Sigmoid colon (tissue), 4 donors: Measurements from ENCODE around the gene YWHAB.

Source experiments
- POLR2A ChIP-seq, 2 donors: fragments of 450-650 bp; IDR thresholded peaks; one replicate each; pipeline ENCODE4 v1.6.1; 2016; ENCODE audit warnings: antibody characterized with exemption in 2 of 2, mild to moderate bottlenecking in 2 of 2, moderate library complexity in 2 of 2
- POLR2AphosphoS5 ChIP-seq, 4 donors: sonication (generic); formaldehyde crosslinking; IDR thresholded peaks; one replicate each; pipeline ENCODE4 v1.6.1; 2017; ENCODE audit warnings: antibody characterized with exemption in 4 of 4
- TF ChIP-seq, protein P1 (sequence below), 4 experiments: fragments of 450-650 bp in 3 of 4; fragments of 200-600 bp in 1 of 4; IDR thresholded peaks; one replicate each; pipeline ENCODE4 v1.5.1; 2016 to 2019; ENCODE audit warnings: antibody characterized with exemption in 4 of 4, mild to moderate bottlenecking in 3 of 4, moderate library complexity in 2 of 4

DNA sequence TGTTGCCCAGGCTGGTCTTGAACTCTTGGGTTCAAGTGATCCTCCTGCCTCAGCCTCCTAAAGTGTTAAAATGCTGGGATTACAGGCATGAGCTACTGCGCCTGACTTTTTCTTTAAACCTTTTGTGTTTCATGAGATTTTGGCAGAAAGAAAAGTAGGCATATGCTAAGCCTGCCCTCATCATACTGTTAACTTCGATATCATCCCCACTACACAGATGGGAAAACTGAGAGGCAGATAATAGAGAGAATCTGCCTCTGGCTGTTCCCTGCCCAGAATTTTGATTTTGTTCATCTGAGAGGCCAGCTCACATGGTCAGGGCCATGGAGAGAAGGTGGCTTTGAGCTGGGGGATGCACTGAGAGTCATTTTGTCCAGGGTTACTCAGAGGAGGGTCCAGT lies 31.9 kb downstream of the YWHAB start:
- TF ChIP-seq, protein P1, sequence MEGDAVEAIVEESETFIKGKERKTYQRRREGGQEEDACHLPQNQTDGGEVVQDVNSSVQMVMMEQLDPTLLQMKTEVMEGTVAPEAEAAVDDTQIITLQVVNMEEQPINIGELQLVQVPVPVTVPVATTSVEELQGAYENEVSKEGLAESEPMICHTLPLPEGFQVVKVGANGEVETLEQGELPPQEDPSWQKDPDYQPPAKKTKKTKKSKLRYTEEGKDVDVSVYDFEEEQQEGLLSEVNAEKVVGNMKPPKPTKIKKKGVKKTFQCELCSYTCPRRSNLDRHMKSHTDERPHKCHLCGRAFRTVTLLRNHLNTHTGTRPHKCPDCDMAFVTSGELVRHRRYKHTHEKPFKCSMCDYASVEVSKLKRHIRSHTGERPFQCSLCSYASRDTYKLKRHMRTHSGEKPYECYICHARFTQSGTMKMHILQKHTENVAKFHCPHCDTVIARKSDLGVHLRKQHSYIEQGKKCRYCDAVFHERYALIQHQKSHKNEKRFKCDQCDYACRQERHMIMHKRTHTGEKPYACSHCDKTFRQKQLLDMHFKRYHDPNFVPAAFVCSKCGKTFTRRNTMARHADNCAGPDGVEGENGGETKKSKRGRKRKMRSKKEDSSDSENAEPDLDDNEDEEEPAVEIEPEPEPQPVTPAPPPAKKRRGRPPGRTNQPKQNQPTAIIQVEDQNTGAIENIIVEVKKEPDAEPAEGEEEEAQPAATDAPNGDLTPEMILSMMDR (IDR thresholded peaks at IDR 0.05): no peak
- TF ChIP-seq POLR2AphosphoS5 (IDR thresholded peaks at IDR 0.05) (no peak), POLR2A (IDR thresholded peaks at IDR 0.05) (no peak)
